NB4 (cell line): Measurements from ENCODE around the gene NEK5.
"Not testable (repeated sequence)": the region's sequence is repeated elsewhere in the genome, so short reads cannot be mapped to it uniquely, and the experiment has no call there.

Source experiments
- DNase-seq: peaks from one replicate; pipeline ENCODE4 v3.0.0; 2010; ENCODE audit warnings: low read depth
- H3K4me3 ChIP-seq: one replicate; pipeline ENCODE4 v1.5.1; 2011; ENCODE audit warnings: mild to moderate bottlenecking, low read depth, low read length, moderate library complexity
- MYC ChIP-seq: IDR thresholded peaks from 2 replicates; pipeline ENCODE4 v1.6.1; 2011; ENCODE audit warnings: low read depth, low read length
- POLR2A ChIP-seq: IDR thresholded peaks from 2 replicates; pipeline ENCODE4 v1.6.1; 2011; ENCODE audit warnings: mild to moderate bottlenecking; ENCODE audit not compliant: insufficient read length; ENCODE audit errors: extremely low read depth
- TF ChIP-seq, protein P1 (sequence below): IDR thresholded peaks from 2 replicates; pipeline ENCODE4 v1.6.1; 2011; ENCODE audit warnings: low read depth, low read length
- TF ChIP-seq, protein P2 (sequence below): IDR thresholded peaks from one replicate; pipeline ENCODE4 v1.5.1; 2012; ENCODE audit warnings: low read depth, low read length

Gene NEK5

GRCh38 chr13:52165411-52165810 lies 36.5 kb upstream of the NEK5 start:
- no peak for TF ChIP-seq MYC
- TF ChIP-seq, protein P1, sequence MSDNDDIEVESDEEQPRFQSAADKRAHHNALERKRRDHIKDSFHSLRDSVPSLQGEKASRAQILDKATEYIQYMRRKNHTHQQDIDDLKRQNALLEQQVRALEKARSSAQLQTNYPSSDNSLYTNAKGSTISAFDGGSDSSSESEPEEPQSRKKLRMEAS, result no peak
- TF ChIP-seq POLR2A, result no peak
- TF ChIP-seq, protein P2, sequence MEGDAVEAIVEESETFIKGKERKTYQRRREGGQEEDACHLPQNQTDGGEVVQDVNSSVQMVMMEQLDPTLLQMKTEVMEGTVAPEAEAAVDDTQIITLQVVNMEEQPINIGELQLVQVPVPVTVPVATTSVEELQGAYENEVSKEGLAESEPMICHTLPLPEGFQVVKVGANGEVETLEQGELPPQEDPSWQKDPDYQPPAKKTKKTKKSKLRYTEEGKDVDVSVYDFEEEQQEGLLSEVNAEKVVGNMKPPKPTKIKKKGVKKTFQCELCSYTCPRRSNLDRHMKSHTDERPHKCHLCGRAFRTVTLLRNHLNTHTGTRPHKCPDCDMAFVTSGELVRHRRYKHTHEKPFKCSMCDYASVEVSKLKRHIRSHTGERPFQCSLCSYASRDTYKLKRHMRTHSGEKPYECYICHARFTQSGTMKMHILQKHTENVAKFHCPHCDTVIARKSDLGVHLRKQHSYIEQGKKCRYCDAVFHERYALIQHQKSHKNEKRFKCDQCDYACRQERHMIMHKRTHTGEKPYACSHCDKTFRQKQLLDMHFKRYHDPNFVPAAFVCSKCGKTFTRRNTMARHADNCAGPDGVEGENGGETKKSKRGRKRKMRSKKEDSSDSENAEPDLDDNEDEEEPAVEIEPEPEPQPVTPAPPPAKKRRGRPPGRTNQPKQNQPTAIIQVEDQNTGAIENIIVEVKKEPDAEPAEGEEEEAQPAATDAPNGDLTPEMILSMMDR, result no peak
- H3K4me3 ChIP-seq, result no peak overlapping the region
- DNase-seq, result no peak

DNA sequence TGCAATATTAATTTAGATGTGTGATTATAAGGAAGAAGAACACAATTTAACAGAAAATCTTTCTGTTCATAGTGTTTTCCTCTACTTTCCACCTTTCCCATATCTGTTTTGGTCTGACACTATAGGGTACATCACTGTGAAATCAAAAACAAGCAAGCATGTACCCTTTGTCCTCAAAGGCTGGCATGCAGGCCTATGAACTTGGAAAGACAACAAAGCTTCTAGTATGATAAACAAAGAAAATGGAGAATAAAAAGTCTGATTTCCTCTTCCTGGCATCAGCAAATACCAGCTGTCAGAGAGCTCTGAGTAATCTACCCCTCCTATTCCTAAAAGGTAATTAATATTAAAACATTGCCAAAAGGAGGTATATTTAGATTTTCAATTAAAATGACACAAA lies 36.1 kb upstream of the NEK5 start:
- TF ChIP-seq MYC (no peak), POLR2A (no peak)
- TF ChIP-seq, protein P2, result no peak
- TF ChIP-seq, protein P1, result no peak
- DNase-seq, result no peak

GRCh38 chr13:52163878-52164277 lies 35.0 kb upstream of the NEK5 start:
- not testable (repeated sequence) for DNase-seq, H3K4me3 ChIP-seq

More for the DNA sequence above, 36.1 kb upstream of the NEK5 start:
- H3K4me3 ChIP-seq, result no peak overlapping the region

- peak; percentile 64 for DNase-seq
- H3K4me3 ChIP-seq, result no peak overlapping the region
- no peak for TF ChIP-seq MYC
- TF ChIP-seq, protein P2, result no peak
- TF ChIP-seq, protein P1, result no peak
- TF ChIP-seq POLR2A, result no peak
These were observed 33.6 kb upstream of the NEK5 start for GRCh38 chr13:52162279-52163101.

- TF ChIP-seq POLR2A, result no peak
- DNase-seq, result no peak
- H3K4me3 ChIP-seq, result no peak overlapping the region
These were observed 32.3 kb upstream of the NEK5 start for GRCh38 chr13:52161181-52161646.

GRCh38 chr13:52160506-52160905 lies 31.6 kb upstream of the NEK5 start:
- DNase-seq, result no peak
- H3K4me3 ChIP-seq, result no peak overlapping the region
- TF ChIP-seq, protein P1, result no peak
- TF ChIP-seq POLR2A (no peak), MYC (no peak)
- TF ChIP-seq, protein P2, result no peak

DNA sequence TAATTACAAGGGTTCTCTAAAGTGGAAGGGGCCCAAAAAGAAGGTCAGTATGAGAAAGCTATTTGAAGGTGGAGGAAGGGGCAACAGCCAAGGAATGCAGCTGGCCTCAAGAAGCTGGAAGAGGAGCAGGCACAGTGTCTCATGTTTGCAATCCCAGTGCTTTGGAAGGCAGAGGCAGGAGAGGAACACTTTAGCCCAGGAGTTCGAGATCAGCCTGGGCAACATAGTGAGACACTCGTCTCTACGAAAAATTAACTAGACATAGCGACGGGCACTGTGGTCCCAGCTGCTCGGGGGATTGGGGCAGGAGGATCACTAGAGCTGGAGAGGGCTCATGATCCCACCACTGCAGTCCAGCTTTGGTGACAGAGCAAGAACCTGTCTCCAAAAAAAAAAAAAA lies 31.2 kb upstream of the NEK5 start:
- H3K4me3 ChIP-seq, result no peak overlapping the region
- DNase-seq, result no peak
- TF ChIP-seq, protein P2, result no peak
- no peak for TF ChIP-seq POLR2A
- TF ChIP-seq, protein P1, result no peak
- no peak for TF ChIP-seq MYC
